Cortex of kidney (tissue), 1 donor: ENCODE results near the gene HMG20A.
A peak's percentile ranks its signal among the peaks of the same experiment; 100 is the strongest.
"Not testable (repeated sequence)": the region's sequence is repeated elsewhere in the genome, so short reads cannot be mapped to it uniquely, and the experiment has no call there.

Source experiments
- DNase-seq: peaks from one replicate; lab custom pipeline; 2025; lab: John Stamatoyannopoulos, UW

HMG20A gene

GRCh38 chr15:77420610-77421369, at the start of gene HMG20A:
Gene HMG20A (plus strand): TSS chr15:77420888. CDS start chr15:77458408, 37,520 bp downstream.
- peak; percentile 69 for DNase-seq

DNA sequence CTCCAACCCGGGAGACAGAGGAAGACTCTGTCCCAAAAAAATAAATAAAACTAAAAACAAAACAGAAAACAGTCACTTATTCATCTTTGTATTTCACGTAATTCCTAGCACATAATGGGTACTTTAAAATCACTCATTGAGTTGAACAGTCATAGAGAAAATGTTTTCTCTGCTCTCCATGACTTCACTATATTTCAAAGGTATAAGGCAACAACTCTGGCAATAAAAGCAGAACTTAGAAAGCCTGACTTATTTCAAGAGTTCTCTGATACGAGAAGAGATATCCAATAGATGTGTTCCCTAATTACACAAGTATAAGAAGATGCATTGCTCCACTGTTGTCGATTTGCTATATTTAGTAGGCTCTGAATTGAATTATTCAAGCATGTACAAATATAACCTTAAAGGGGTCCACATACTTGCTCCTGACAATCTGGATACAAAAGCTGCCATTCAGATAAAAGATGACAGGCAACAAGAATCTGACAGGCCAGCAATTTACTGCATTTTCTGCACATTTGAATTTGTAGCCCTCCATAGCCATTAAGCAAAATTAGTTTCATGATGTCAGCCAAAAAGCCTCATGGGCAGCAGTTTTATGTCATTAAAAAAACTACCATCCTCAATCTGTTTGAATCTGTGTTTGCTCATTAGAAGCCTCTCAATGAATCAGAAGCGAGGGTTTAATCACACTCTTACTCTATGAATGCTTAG, 48.7 kb upstream of the HMG20A start:
- DNase-seq, result no peak

DNA sequence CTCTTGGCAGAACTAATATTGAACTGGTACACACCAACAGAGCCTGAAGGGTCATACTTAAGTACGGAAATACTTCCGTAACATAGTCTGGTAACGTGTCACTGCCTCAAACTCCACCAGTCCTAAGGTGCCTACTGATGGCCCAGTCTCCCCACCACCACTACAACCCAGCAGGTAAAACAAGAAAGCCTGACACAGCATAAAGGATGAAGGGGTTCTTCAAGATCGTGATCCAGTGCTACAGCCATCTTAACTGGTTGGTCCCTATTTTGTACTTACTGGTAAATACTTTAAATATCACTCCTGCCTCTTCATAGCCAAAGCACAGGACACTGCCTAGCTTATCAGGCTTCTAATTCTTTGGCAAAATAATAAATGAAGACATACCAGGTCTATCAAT, 47.2 kb upstream of the HMG20A start:
- DNase-seq, result no peak

- no peak for DNase-seq
These were observed 45.6 kb upstream of the HMG20A start for GRCh38 chr15:77375133-77375532.

DNA sequence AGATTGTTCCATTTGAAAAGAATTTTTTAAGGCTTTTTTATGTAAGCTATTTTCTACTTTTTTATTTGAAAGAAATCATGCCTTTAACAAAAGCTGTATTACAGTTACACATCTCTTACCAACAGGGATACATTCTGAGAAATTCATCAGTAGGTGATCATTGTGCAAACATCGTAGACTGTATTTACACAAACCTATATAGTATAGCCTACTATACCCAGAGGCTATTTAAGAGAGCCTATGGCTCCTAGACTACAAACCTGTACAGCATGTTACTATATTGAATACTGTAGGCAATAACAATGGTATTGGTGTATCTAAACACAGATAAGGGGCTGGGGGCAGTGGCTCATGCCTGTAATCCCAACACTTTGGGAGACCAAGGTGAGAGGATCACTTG, 43.9 kb upstream of the HMG20A start:
- no peak for DNase-seq

- DNase-seq, result no peak
These were observed 40.7 kb upstream of the HMG20A start for GRCh38 chr15:77380033-77380432.

GRCh38 chr15:77384086-77384485, 36.6 kb upstream of the HMG20A start:
- DNase-seq, result no peak

GRCh38 chr15:77384589-77385359, 35.9 kb upstream of the HMG20A start:
- DNase-seq, result no peak

GRCh38 chr15:77386626-77387025, 34.1 kb upstream of the HMG20A start:
- DNase-seq, result no peak

DNA sequence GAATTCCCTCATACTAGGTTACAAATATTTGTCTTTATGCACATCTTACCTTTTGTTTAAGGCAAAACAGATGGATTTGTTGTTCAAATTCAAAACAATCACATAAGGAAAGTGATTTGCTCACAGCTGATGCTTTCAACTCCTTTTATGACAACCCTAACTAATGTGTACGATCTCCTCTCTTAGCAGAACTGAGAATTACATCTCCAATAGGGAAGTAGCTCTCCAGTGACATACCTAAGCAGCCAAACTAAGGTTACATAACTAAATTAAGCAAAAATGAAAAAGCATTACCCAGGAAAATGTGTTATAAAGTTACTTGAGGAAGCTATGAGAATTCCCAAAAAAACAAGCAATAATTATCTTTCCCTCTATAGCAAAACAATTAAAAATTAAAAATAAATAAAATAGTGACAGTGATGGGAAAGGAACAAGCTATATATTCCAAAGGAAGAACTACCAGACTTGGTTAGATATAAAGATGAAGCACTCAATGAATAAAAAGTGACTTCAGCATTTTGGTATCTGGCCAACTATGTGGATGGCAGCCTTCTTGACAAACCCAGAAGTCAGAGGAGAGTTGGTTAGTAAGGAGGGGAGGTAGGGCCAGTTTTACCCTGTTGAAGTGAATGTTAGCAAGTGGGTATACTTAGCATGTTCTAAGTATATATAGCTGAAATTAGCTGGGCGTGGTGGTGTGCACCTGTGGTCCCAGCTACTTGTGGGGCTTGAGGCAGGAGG, 33.2 kb upstream of the HMG20A start:
- DNase-seq, result no peak

DNA sequence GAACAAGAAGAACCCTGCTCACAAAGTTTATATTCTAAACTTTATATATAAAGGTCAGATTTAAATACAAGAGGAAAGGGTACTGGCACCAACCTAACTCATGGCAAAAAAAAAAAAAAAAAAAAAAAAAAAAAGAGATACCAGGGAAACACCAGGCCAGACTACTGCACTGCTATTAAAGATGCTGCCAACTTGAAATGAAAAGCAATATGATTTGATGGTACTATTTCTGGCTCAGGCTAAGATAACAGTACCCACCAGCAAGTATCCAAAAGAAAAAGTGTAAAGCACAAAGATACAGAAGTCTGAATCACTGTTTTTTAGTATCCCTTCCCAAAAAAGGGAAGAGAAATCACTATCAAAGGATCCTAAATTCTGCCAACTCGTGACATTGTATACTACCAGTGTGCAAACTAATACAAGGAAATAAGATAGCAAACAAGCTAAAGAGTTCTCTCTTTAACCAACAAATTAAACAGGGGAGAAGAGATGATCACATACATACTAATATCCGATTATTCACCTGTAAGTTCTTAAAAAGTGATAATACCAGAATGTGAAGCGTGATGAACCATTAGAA, 29.2 kb upstream of the HMG20A start:
- DNase-seq, result no peak

- DNase-seq, result no peak
These were observed 27.8 kb upstream of the HMG20A start for GRCh38 chr15:77392762-77393470.

- DNase-seq, result no peak
These were observed 27.2 kb upstream of the HMG20A start for GRCh38 chr15:77393471-77393840.

DNA sequence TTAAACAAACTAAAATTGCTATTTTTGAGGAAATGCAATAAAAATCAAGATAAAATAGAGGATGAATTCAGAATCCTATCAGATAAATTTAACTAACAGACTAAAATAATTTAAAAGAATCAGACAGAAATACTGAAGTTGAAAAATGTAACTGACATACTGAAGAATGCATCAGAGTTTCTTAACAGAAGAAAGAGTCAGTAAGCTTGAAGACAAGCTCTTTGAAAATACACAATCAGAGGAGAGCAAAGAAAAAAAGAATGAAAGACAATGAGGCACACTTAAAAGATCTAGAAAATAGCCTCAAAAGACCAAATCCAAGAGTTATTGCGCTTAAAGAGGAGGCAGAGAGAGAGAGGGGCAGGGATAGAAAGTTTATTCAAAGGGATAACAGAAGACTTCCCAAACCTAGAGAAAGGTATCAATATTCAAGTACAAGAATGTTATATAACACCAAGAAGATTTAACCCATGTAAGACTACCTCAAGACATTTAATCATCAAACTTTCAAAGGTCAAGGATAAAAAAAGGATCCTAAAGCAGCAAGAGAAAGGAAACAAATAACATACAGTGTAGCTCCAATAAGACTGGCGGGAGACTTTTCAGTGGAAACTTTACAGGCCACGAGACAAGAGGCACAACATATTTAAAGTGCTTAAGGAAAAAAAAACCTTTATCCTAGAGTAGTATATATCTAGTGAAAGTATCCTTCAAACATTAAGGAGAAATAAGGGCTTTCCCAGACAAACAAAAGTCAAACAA, 25.5 kb upstream of the HMG20A start:
- DNase-seq, result no peak

DNA sequence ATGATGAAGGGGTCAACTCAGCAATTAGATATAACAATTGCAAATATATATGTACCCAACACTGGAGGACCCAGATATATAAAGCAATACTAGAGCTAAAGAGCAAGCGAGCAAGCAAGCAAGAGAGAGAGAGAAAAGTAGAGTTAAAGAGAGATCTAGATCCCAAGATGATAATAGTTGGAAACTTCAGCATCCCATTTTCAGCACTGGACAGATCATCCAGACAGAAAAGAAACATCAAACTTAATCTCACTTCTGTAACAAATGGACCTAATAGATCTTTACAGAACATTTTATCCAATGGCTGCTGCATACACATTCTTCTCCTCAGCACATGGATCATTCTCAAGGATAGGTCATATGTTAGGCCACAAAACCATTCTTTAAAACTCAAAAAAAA, 24.0 kb upstream of the HMG20A start:
- DNase-seq, result no peak

DNA sequence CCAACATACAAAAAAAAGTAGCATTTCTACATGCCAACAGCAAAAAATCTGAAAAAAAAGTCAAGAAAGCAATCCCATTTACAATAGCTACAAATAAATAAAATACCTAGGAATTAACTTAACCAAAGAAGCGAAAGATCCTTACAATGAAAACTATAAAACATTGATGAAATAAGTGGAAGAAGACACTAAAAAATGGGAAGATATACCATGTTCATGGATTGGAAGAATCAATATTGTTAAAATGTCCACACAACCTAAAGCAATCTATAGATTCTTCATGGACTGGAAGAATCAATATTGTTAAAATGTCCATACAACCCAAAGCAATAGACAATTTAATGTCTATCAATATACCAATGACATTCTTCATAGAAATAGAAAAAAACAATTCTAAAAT, 21.8 kb upstream of the HMG20A start:
- DNase-seq, result no peak

DNA sequence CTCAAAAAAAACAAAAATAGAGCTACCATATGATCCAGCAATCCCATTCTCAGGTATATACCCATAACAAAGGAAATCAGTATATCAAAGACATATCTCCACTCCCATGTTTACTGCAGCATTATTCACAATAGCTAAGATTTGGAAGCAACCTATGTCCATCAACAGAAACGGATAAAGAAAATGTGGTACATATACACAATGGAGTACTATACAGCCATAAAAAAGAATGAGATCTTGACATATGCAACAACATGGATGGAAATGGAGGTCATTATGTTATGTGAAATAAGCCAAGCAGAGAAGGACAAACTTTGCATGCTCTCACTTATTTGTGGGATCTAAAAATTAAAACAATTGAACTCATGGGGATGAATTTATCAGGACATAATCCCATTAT, 20.4 kb upstream of the HMG20A start:
- DNase-seq, result no peak

DNA sequence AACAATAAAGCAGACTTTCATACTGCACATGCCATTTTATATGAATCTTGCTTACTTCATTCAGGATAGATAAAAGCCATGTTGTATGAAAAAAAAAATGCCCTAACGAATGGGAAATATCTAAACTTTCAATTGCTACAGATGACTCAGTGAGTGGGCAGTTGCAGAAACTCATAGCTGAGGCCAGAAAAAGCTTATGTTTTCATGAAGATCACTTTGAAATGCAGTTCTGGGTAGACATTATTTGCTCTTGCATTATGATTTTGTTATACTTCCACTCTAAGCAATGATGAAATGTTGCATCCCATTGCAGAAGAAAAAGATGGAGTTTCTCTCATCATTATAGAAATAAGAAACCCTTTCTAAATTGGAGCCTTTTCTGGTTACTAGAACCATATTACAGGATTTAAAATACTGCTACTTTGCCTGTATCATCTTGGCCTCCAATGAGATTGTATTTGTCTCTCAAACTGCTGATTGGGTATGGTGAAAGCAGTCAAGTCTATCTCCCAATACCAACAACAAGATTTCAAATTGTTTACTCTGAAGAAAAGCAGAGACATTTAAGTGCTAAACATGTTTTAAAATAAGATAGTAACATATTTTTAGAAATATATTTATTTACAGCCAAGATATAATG, 17.8 kb upstream of the HMG20A start:
- DNase-seq, result no peak

GRCh38 chr15:77406173-77406759, 14.4 kb upstream of the HMG20A start:
- not testable (repeated sequence) for DNase-seq
